Hepatocyte (in vitro differentiated cells): ENCODE measurements around the gene MST1R.

Source experiments
- CTCF ChIP-seq: fragments of 200-600 bp; sonication (generic); IDR thresholded peaks from 2 replicates; pipeline ENCODE4 v1.5.1; 2016; ENCODE audit warnings: antibody characterized with exemption, mild to moderate bottlenecking; ENCODE audit not compliant: poor library complexity
- EZH2 ChIP-seq: fragments of 200-600 bp; sonication (generic); IDR thresholded peaks from 2 replicates; pipeline ENCODE4 v1.6.1; 2016; ENCODE audit warnings: antibody characterized with exemption, mild to moderate bottlenecking, borderline replicate concordance

- TF ChIP-seq CTCF (peak; percentile 80), EZH2 (no peak)
Observed at GRCh38 chr3:49906073-49906743, 2.5 kb upstream of the MST1R start.
